ENCODE data around the gene CDKL2.

CDKL2 gene

GRCh38 chr4:75659512-75660031 is 29.2 kb upstream of the CDKL2 start:
- DNase-seq (ENCODE audit: low read depth): no peak
- TF ChIP-seq CTCF (conservative IDR thresholded peaks at IDR 0.05; ENCODE audit: low read depth, low read length): no peak
- no peak overlapping the region for H3K4me3 ChIP-seq (ENCODE audit: low read depth, low read length)

- DNase-seq (ENCODE audit: low read depth): peak; percentile 60
- no peak for TF ChIP-seq CTCF (conservative IDR thresholded peaks at IDR 0.05; ENCODE audit: low read depth, low read length)
Observed at GRCh38 chr4:75658876-75659275, 28.5 kb upstream of the CDKL2 start.

GRCh38 chr4:75655562-75655961 is 25.2 kb upstream of the CDKL2 start:
- no peak for DNase-seq (ENCODE audit: low read depth)
- no peak for TF ChIP-seq CTCF (conservative IDR thresholded peaks at IDR 0.05; ENCODE audit: low read depth, low read length)
- no peak overlapping the region for H3K4me3 ChIP-seq (ENCODE audit: low read depth, low read length)

More at GRCh38 chr4:75658876-75659275, 28.5 kb upstream of the CDKL2 start:
- H3K4me3 ChIP-seq (ENCODE audit: low read depth, low read length): no peak overlapping the region

GRCh38 chr4:75654905-75655304 is 24.6 kb upstream of the CDKL2 start:
- DNase-seq (ENCODE audit: low read depth): no peak
- H3K4me3 ChIP-seq (ENCODE audit: low read depth, low read length): no peak overlapping the region
- no peak for TF ChIP-seq CTCF (conservative IDR thresholded peaks at IDR 0.05; ENCODE audit: low read depth, low read length)

GRCh38 chr4:75653845-75654503 is 23.6 kb upstream of the CDKL2 start:
- DNase-seq (ENCODE audit: low read depth): peak; percentile 65
- no peak overlapping the region for H3K4me3 ChIP-seq (ENCODE audit: low read depth, low read length)
- peak; percentile 72 for TF ChIP-seq CTCF (conservative IDR thresholded peaks at IDR 0.05; ENCODE audit: low read depth, low read length)

GRCh38 chr4:75644095-75644494 is 13.8 kb upstream of the CDKL2 start:
- H3K4me3 ChIP-seq (ENCODE audit: low read depth, low read length): no peak overlapping the region
- DNase-seq (ENCODE audit: low read depth): no peak
- no peak for TF ChIP-seq CTCF (conservative IDR thresholded peaks at IDR 0.05; ENCODE audit: low read depth, low read length)

- no peak overlapping the region for H3K4me3 ChIP-seq (ENCODE audit: low read depth, low read length)
- TF ChIP-seq CTCF (conservative IDR thresholded peaks at IDR 0.05; ENCODE audit: low read depth, low read length): no peak
- DNase-seq (ENCODE audit: low read depth): no peak
Observed at GRCh38 chr4:75643651-75644050, 13.3 kb upstream of the CDKL2 start.

All from choroid plexus epithelial cell (primary cell).